H9 (cell line): ENCODE data around the gene AHNAK2. TPM values are rescaled to one million over a fixed set of nuclear protein-coding genes. Genes with fewer than 3 reads are reported as not detected.

Experiments used
- DNase-seq: peaks from one replicate; pipeline ENCODE4 v3.0.0-alpha.2; 2017
- H2AFZ ChIP-seq: one replicate; pipeline ENCODE4 v1.6.1; 2013; ENCODE audit warnings: mild to moderate bottlenecking, low read length, control low read depth, moderate library complexity
- H2AK5ac ChIP-seq: 2 replicates; pipeline ENCODE4 v1.6.1; 2013; ENCODE audit warnings: low read length, control low read depth, mixed read lengths; ENCODE audit not compliant: insufficient read length
- H2BK120ac ChIP-seq: one replicate; pipeline ENCODE4 v1.6.1; 2013; ENCODE audit warnings: low read depth, mild to moderate bottlenecking, low read length, control low read depth, inconsistent platforms; ENCODE audit not compliant: poor library complexity, severe bottlenecking
- H2BK12ac ChIP-seq: 2 replicates; pipeline ENCODE4 v1.6.1; 2013; ENCODE audit warnings: low read length, control low read depth, mixed read lengths, low read depth; ENCODE audit not compliant: insufficient read length
- H2BK15ac ChIP-seq: 2 replicates; pipeline ENCODE4 v1.6.1; 2013; ENCODE audit warnings: low read depth, low read length, control low read depth
- H2BK20ac ChIP-seq: one replicate; pipeline ENCODE4 v1.6.1; 2013; ENCODE audit warnings: low read depth, mild to moderate bottlenecking, low read length, control low read depth, inconsistent platforms; ENCODE audit not compliant: poor library complexity, severe bottlenecking
- H2BK5ac ChIP-seq: 2 replicates; pipeline ENCODE4 v1.6.1; 2013; ENCODE audit warnings: low read length, control low read depth, mixed read lengths; ENCODE audit not compliant: insufficient read length
- H3K14ac ChIP-seq: 2 replicates; pipeline ENCODE4 v1.6.1; 2013; ENCODE audit warnings: low read length, control low read depth; ENCODE audit not compliant: insufficient read depth
- H3K18ac ChIP-seq: 2 replicates; pipeline ENCODE4 v1.6.1; 2013; ENCODE audit warnings: low read depth, mild to moderate bottlenecking, mixed read lengths, low read length, control low read depth; ENCODE audit not compliant: insufficient read length
- H3K23ac ChIP-seq: 2 replicates; pipeline ENCODE4 v1.6.1; 2013; ENCODE audit warnings: low read length, control low read depth, mixed read lengths, low read depth; ENCODE audit not compliant: insufficient read length
- H3K23me2 ChIP-seq: 2 replicates; pipeline ENCODE4 v1.6.1; 2013; ENCODE audit warnings: low read depth, mild to moderate bottlenecking, mixed read lengths, low read length, control low read depth; ENCODE audit not compliant: insufficient read length, poor library complexity, severe bottlenecking
- H3K27ac ChIP-seq: 2 replicates; pipeline ENCODE4 v1.5.1; 2013; ENCODE audit warnings: low read length, control low read depth, mixed read lengths, low read depth; ENCODE audit not compliant: insufficient read length
- H3K27me3 ChIP-seq: 2 replicates; pipeline ENCODE4 v1.6.1; 2013; ENCODE audit warnings: low read length, control low read depth, inconsistent platforms; ENCODE audit not compliant: insufficient read depth
- H3K4ac ChIP-seq: 2 replicates; pipeline ENCODE4 v1.6.1; 2013; ENCODE audit warnings: low read depth, mild to moderate bottlenecking, control low read depth, inconsistent platforms, low read length, moderate library complexity
- H3K4me1 ChIP-seq: 2 replicates; pipeline ENCODE4 v1.6.1; 2013; ENCODE audit warnings: low read length, control low read depth, inconsistent platforms; ENCODE audit not compliant: insufficient read depth
- H3K4me2 ChIP-seq: 2 replicates; pipeline ENCODE4 v1.6.1; 2013; ENCODE audit warnings: low read length, control low read depth, mixed read lengths; ENCODE audit not compliant: insufficient read length, insufficient read depth
- H3K56ac ChIP-seq: 2 replicates; pipeline ENCODE4 v1.6.1; 2013; ENCODE audit warnings: low read depth, mild to moderate bottlenecking, mixed read lengths, low read length, control low read depth; ENCODE audit not compliant: insufficient read length
- H3K79me1 ChIP-seq: 2 replicates; pipeline ENCODE4 v1.6.1; 2013; ENCODE audit warnings: low read depth, mild to moderate bottlenecking, moderate library complexity, low read length, control low read depth, inconsistent platforms; ENCODE audit not compliant: insufficient read depth, poor library complexity, severe bottlenecking
- H3K79me2 ChIP-seq: 2 replicates; pipeline ENCODE4 v1.6.1; 2013; ENCODE audit warnings: low read length, control low read depth, inconsistent platforms; ENCODE audit not compliant: insufficient read depth
- H3K9ac ChIP-seq: 2 replicates; pipeline ENCODE4 v1.6.1; 2013; ENCODE audit warnings: low read length, control low read depth, mixed read lengths; ENCODE audit not compliant: insufficient read length; ENCODE audit errors: extremely low read depth
- H3K9me3 ChIP-seq: one replicate; pipeline ENCODE4 v1.6.1; 2013; ENCODE audit warnings: low read depth, low read length, inconsistent platforms; ENCODE audit not compliant: control insufficient read depth
- H3T11ph ChIP-seq: one replicate; pipeline ENCODE4 v1.6.1; 2013; ENCODE audit warnings: mild to moderate bottlenecking, low read length, control low read depth, inconsistent platforms
- H4K20me1 ChIP-seq: one replicate; pipeline ENCODE4 v1.6.1; 2013; ENCODE audit not compliant: control insufficient read depth, insufficient read length, insufficient read depth
- H4K5ac ChIP-seq: 2 replicates; pipeline ENCODE4 v1.6.1; 2013; ENCODE audit warnings: low read depth, mild to moderate bottlenecking, mixed read lengths, low read length, control low read depth; ENCODE audit not compliant: insufficient read length
- H4K8ac ChIP-seq: replicated peaks from 2 replicates; pipeline ENCODE4 v1.6.1; 2013; ENCODE audit warnings: low read length, control low read depth, mixed read lengths, low read depth; ENCODE audit not compliant: insufficient read length
- H4K91ac ChIP-seq: 2 replicates; pipeline ENCODE4 v1.6.1; 2013; ENCODE audit warnings: low read depth, mild to moderate bottlenecking, moderate library complexity, mixed read lengths, low read length, control low read depth; ENCODE audit not compliant: insufficient read length
- H3K27ac Mint-ChIP-seq, 3 experiments: 2 replicates in 2 of 3; 3 replicates in 1 of 3; pipeline ENCODE4 v1.8.0; 2020 to 2021; ENCODE audit warnings: mixed read lengths in 3 of 3, mild to moderate bottlenecking in 1 of 3, moderate library complexity in 1 of 3
- H3K27me3 Mint-ChIP-seq: 2 replicates; pipeline ENCODE4 v1.8.0; 2021; ENCODE audit warnings: low read depth, mild to moderate bottlenecking, moderate library complexity, mixed read lengths
- H3K36me3 Mint-ChIP-seq, 3 experiments: 2 replicates in 2 of 3; 3 replicates in 1 of 3; pipeline ENCODE4 v1.8.0; 2020 to 2021; ENCODE audit warnings: low read depth in 3 of 3, mixed read lengths in 3 of 3; ENCODE audit not compliant: insufficient read depth in 1 of 3
- H3K4me1 Mint-ChIP-seq, 2 experiments: 2 replicates each; pipeline ENCODE4 v1.8.0; 2020; ENCODE audit warnings: mixed read lengths in 2 of 2
- H3K4me3 Mint-ChIP-seq, 2 experiments: 2 replicates in 1 of 2; 3 replicates in 1 of 2; pipeline ENCODE4 v1.8.0; 2020 to 2021; ENCODE audit warnings: mild to moderate bottlenecking in 2 of 2, mixed read lengths in 2 of 2, moderate library complexity in 1 of 2
- H3K9me3 Mint-ChIP-seq, 2 experiments: 2 replicates in 1 of 2; 3 replicates in 1 of 2; pipeline ENCODE4 v1.8.0; 2020; ENCODE audit warnings: mild to moderate bottlenecking in 2 of 2, mixed read lengths in 2 of 2, moderate library complexity in 1 of 2
- CTCF ChIP-seq: fragments of 200-600 bp; sonication (generic); conservative IDR thresholded peaks from 3 replicates; pipeline ENCODE4 v1.8.0; 2021; ENCODE audit warnings: antibody characterized with exemption, mild to moderate bottlenecking
- WGBS: extraction: QIAGEN DNeasy Blood & Tissue Kit; methylation state at CpG from one replicate; pipeline ENCODE4 v1.1.7; 2013; ENCODE audit warnings: missing lambda C conversion rate, low lambda C conversion rate, mixed read lengths; ENCODE audit not compliant: insufficient read length; ENCODE audit errors: extremely low coverage; 5-methylcytosine and 5-hydroxymethylcytosine counted together
- total RNA-seq: library from RNA; stranded (reverse); gene quantifications from 2 replicates; pipeline ENCODE4 v1.2.1, GENCODE V29; 2021

Gene AHNAK2
- total RNA-seq, 1 experiment from 2014 or later, result 2.8 TPM

GRCh38 chr14:105006831-105007592, 28.8 kb upstream of the AHNAK2 start:
- WGBS, result no CpG with 5 or more reads among the region's 21 CpGs
- no peak overlapping the region for H4K91ac ChIP-seq

More at GRCh38 chr14:105006831-105007592, 28.8 kb upstream of the AHNAK2 start:
- H2BK12ac ChIP-seq, result no peak overlapping the region
- no peak overlapping the region for H3K9ac ChIP-seq
- Mint-ChIP-seq H3K4me1 (0 out of 4 replicates have a peak, but pooled peaks cover 0 to 2% of the 10 kb centered on the region in 2 experiments), H3K4me3 (no peak overlapping the region), H3K27ac (peak overlapping the region; percentile 67 to 90 (median 79); a peak in 3 of 7 replicates), H3K27me3 (no peaks in the 10 kb centered on the region), H3K9me3 (no peaks in the 10 kb centered on the region), H3K36me3 (peaks cover 17 to 46% (median 36%) of the 10 kb centered on the region in 3 experiments; a peak in 6 of 7 replicates)
- H2BK120ac ChIP-seq, result no peak overlapping the region
- no peaks in the 10 kb centered on the region for H4K20me1 ChIP-seq
- H2AK5ac ChIP-seq, result no peak overlapping the region
- no peaks in the 10 kb centered on the region for H3K27me3 ChIP-seq
- no peak overlapping the region for H3K56ac ChIP-seq
- H4K5ac ChIP-seq, result no peak overlapping the region
- no peak overlapping the region for H3K18ac ChIP-seq
- no peak overlapping the region for H2BK20ac ChIP-seq
- no peak overlapping the region for H4K8ac ChIP-seq
- H3K79me1 ChIP-seq, result peaks cover 6% of the 10 kb centered on the region
- no peaks in the 10 kb centered on the region for H3K23me2 ChIP-seq
- no peak for DNase-seq
- no peak overlapping the region for H2BK15ac ChIP-seq
- H3T11ph ChIP-seq, result no peak overlapping the region
- no peak overlapping the region for H3K4ac ChIP-seq
- no peak overlapping the region for H3K27ac ChIP-seq
- no peak for TF ChIP-seq CTCF
- no peak overlapping the region for H2AFZ ChIP-seq
- H3K4me2 ChIP-seq, result no peak overlapping the region
- H3K4me1 ChIP-seq, result no peaks in the 10 kb centered on the region
- no peak overlapping the region for H2BK5ac ChIP-seq
- H3K23ac ChIP-seq, result no peak overlapping the region
- peaks cover 4% of the 10 kb centered on the region; the same call in 1 of the 2 replicates for H3K79me2 ChIP-seq
- H3K9me3 ChIP-seq, result no peaks in the 10 kb centered on the region
- no peak overlapping the region for H3K14ac ChIP-seq
